Stimulated activated CD4-positive, alpha-beta T cell treated with anti-CD3 and anti-CD28 coated beads, Interleukin-12 subunit alpha, Interleukin-12 subunit beta, amount 100 ng/mL, for 24 hours (primary cell): ENCODE data around the gene TCF7L1.
"Not testable (repeated sequence)": the region's sequence is repeated elsewhere in the genome, so short reads cannot be mapped to it uniquely, and the experiment has no call there.

Source experiments
- DNase-seq, 2 experiments: peaks; one replicate each; pipeline ENCODE4 v3.0.0-alpha.2; 2020; ENCODE audit warnings: low read depth in 2 of 2

Gene TCF7L1

GRCh38 chr2:85132834-85133637, at the start of gene TCF7L1:
Gene TCF7L1 (plus strand): TSS chr2:85133392. CDS start chr2:85133685, 293 bp downstream.
- DNase-seq = no peak

GRCh38 chr2:85085563-85085962, 47.6 kb upstream of the TCF7L1 start:
- no peak for DNase-seq

- DNase-seq = no peak
Observed at GRCh38 chr2:85087541-85087940, 45.7 kb upstream of the TCF7L1 start.

GRCh38 chr2:85088921-85089320, 44.3 kb upstream of the TCF7L1 start:
- no peak for DNase-seq

- no peak for DNase-seq
Observed at GRCh38 chr2:85089585-85089984, 43.6 kb upstream of the TCF7L1 start.

GRCh38 chr2:85091838-85092237, 41.4 kb upstream of the TCF7L1 start:
- DNase-seq = no peak

GRCh38 chr2:85095094-85095493, 38.1 kb upstream of the TCF7L1 start:
- no peak for DNase-seq

- no peak for DNase-seq
Observed at GRCh38 chr2:85096616-85097015, 36.6 kb upstream of the TCF7L1 start.

- DNase-seq = no peak
Observed at GRCh38 chr2:85104228-85104627, 29.0 kb upstream of the TCF7L1 start.

GRCh38 chr2:85106489-85107180, 26.6 kb upstream of the TCF7L1 start:
- DNase-seq = no peak

- no peak for DNase-seq
Observed at GRCh38 chr2:85110991-85111560, 22.1 kb upstream of the TCF7L1 start.

- DNase-seq = no peak
Observed at GRCh38 chr2:85111819-85112281, 21.3 kb upstream of the TCF7L1 start.

- no peak for DNase-seq
Observed at GRCh38 chr2:85112906-85113625, 20.1 kb upstream of the TCF7L1 start.

GRCh38 chr2:85114586-85115330, 18.4 kb upstream of the TCF7L1 start:
- DNase-seq = no peak

GRCh38 chr2:85116207-85116606, 17.0 kb upstream of the TCF7L1 start:
- no peak for DNase-seq

GRCh38 chr2:85119900-85120299, 13.3 kb upstream of the TCF7L1 start:
- DNase-seq = no peak

GRCh38 chr2:85120363-85120762, 12.8 kb upstream of the TCF7L1 start:
- DNase-seq = no peak

GRCh38 chr2:85126462-85126861, 6.7 kb upstream of the TCF7L1 start:
- DNase-seq = not testable (repeated sequence)

GRCh38 chr2:85129861-85130260, 3.3 kb upstream of the TCF7L1 start:
- DNase-seq = no peak

GRCh38 chr2:85130407-85130806, 2.8 kb upstream of the TCF7L1 start:
- no peak for DNase-seq

GRCh38 chr2:85131116-85131515, 2.1 kb upstream of the TCF7L1 start:
- DNase-seq = no peak
